ENCODE data around the gene ORMDL3.

DNA sequence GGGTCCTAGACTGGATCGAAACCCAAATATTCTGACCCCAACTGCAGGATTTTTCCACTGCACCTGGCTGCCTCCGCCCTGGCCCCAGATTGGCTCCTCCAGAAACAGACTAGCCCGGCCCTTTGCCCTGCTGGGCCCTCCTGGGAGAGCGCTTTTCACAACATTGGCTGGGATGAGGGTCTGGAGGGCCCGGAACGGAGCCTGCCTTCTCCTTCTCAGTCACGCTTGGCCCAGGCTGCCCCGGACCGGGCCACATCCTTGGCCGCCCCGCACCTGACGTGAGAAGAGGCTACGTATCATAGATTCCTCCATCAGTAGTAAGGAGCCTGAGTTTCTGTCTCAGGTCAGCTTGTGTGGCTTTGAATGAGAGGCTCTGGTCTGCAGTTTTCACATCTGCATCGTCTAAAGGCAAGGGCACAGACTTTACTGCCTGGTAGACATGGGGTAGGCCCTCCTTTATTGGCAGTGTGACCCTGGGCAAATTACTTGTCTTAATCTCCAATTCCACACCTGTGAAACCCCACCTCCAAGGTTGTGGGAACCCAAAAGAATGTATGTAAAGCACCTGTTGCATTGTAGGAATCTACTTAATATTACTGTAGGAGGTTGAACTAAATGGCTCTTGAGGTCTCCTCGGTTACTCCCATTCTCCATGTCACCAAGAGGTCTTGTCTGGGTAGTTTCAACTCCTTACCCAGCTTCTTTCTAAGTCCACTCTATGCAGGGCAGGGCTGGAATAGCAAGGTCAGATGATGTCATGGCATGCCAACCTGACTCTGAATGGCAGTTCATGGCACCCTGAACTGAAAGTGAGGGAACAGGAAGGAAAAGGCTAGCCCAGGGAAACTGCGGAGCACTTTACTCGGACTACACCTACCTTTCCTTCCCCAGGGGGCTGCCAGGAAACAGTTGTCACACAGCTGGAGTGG lies 792 bp upstream of the ORMDL3 start:
- TF ChIP-seq, protein P1, sequence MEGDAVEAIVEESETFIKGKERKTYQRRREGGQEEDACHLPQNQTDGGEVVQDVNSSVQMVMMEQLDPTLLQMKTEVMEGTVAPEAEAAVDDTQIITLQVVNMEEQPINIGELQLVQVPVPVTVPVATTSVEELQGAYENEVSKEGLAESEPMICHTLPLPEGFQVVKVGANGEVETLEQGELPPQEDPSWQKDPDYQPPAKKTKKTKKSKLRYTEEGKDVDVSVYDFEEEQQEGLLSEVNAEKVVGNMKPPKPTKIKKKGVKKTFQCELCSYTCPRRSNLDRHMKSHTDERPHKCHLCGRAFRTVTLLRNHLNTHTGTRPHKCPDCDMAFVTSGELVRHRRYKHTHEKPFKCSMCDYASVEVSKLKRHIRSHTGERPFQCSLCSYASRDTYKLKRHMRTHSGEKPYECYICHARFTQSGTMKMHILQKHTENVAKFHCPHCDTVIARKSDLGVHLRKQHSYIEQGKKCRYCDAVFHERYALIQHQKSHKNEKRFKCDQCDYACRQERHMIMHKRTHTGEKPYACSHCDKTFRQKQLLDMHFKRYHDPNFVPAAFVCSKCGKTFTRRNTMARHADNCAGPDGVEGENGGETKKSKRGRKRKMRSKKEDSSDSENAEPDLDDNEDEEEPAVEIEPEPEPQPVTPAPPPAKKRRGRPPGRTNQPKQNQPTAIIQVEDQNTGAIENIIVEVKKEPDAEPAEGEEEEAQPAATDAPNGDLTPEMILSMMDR (IDR thresholded peaks at IDR 0.05) = peak in 1 of 6 experiments; percentile 10
- no peak for TF ChIP-seq POLR2A (IDR thresholded peaks at IDR 0.05)
